A549 (cell line): ENCODE results near the gene NADK2. TPM values are rescaled to one million over a fixed set of nuclear protein-coding genes. Genes with fewer than 3 reads are reported as not detected.

ENCODE experiments used
- ATAC-seq, 2 experiments: fragments of 200-7000 bp in 1 of 2; fragments of >200 bp in 1 of 2; cut with Nextera tagmentation in 1 of 2; cut with Tn5 transposase in 1 of 2; 3 replicates each; pipeline versions ENCODE4 v1.8.0 to v1.9.1; 2018 to 2020; ENCODE audit warnings: mild to moderate bottlenecking in 1 of 2, moderate library complexity in 1 of 2
- CTCF ChIA-PET: fragments of 300-600 bp; sonication (Branson Sonifier 250); formaldehyde crosslinking; extraction: SDS; loops from one replicate; lab custom pipeline; 2021; ENCODE audit warnings: antibody characterized with exemption, inconsistent platforms; lab: Yijun Ruan, JAX
- POLR2A ChIA-PET: fragments of 350-600 bp; formaldehyde crosslinking; extraction: SDS; loops from one replicate; lab custom pipeline; 2021; ENCODE audit warnings: antibody characterized with exemption, inconsistent platforms; lab: Yijun Ruan, JAX
- DNase-seq, 2 experiments: peaks; one replicate each; pipeline versions ENCODE4 v3.0.0 to v3.0.0-alpha.2; 2011 to 2016; ENCODE audit warnings: low read depth in 1 of 2, low spot score in 1 of 2
- FAIRE-seq: peaks from 2 replicates; lab custom pipeline; 2011; peaks lifted over from hg19 to GRCh38; lab: Jason Lieb, UNC
- H3K27ac ChIP-seq, 2 experiments: fragments of >200 bp; sonication (Bioruptor Twin); formaldehyde crosslinking; 3 replicates each; pipeline ENCODE4 v1.5.1; 2016 to 2017
- H3K4me1 ChIP-seq: fragments of >200 bp; sonication (Bioruptor Twin); formaldehyde crosslinking; 3 replicates; pipeline ENCODE4 v1.6.1; 2016
- H3K4me2 ChIP-seq: fragments of >200 bp; sonication (Bioruptor Twin); formaldehyde crosslinking; 3 replicates; pipeline ENCODE4 v1.6.1; 2016
- H3K4me3 ChIP-seq: fragments of >200 bp; sonication (Bioruptor Twin); formaldehyde crosslinking; 3 replicates; pipeline ENCODE4 v1.5.1; 2016
- H3K9me3 ChIP-seq: fragments of >200 bp; sonication (Bioruptor Twin); formaldehyde crosslinking; 3 replicates; pipeline ENCODE4 v1.6.1; 2016
- BCL3 ChIP-seq: fragments of >200 bp; sonication (Bioruptor Twin); formaldehyde crosslinking; IDR thresholded peaks from 3 replicates; pipeline ENCODE4 v1.6.1; 2016
- E2F6 ChIP-seq: IDR thresholded peaks from 2 replicates; pipeline ENCODE4 v1.6.1; 2012; ENCODE audit warnings: low read depth, borderline replicate concordance
- EHMT2 ChIP-seq: fragments of 200-600 bp; sonication (generic); IDR thresholded peaks from 2 replicates; pipeline ENCODE4 v1.6.1; 2016; ENCODE audit warnings: antibody characterized with exemption, low read depth, mild to moderate bottlenecking, moderate library complexity
- ESRRA ChIP-seq: fragments of 150-350 bp; IDR thresholded peaks from 2 replicates; pipeline ENCODE4 v1.6.1; 2014; ENCODE audit warnings: mild to moderate bottlenecking, low read length, borderline replicate concordance
- HOXA7 ChIP-seq: fragments of 250-450 bp; sonication (Bioruptor Pico); IDR thresholded peaks from 2 replicates; pipeline ENCODE4 v1.5.0; 2020; ENCODE audit warnings: mild to moderate bottlenecking, moderate library complexity
- JUN ChIP-seq, 2 experiments: fragments of >200 bp; sonication (Bioruptor Twin); formaldehyde crosslinking; IDR thresholded peaks; 2 replicates in 1 of 2; 3 replicates in 1 of 2; pipeline ENCODE4 v1.6.1; 2016 to 2017
- KDM5A ChIP-seq: fragments of 200-600 bp; sonication (generic); IDR thresholded peaks from 2 replicates; pipeline ENCODE4 v1.6.1; 2016; ENCODE audit warnings: antibody characterized with exemption, mild to moderate bottlenecking
- MAFK ChIP-seq: fragments of 450-650 bp; IDR thresholded peaks from 2 replicates; pipeline ENCODE4 v1.6.1; 2014; ENCODE audit not compliant: partially characterized antibody
- MAZ ChIP-seq: fragments of 150-350 bp; IDR thresholded peaks from 2 replicates; pipeline ENCODE4 v1.6.1; 2014; ENCODE audit warnings: antibody characterized with exemption, low read depth, low read length, borderline replicate concordance
- MYC ChIP-seq: IDR thresholded peaks from 2 replicates; pipeline ENCODE4 v1.6.1; 2012; ENCODE audit warnings: mild to moderate bottlenecking, inconsistent platforms, low read length, improper control_type of control experiment, borderline replicate concordance
- PHF8 ChIP-seq: fragments of 200-600 bp; sonication (generic); IDR thresholded peaks from 2 replicates; pipeline ENCODE4 v1.6.1; 2016; ENCODE audit warnings: low read depth, mild to moderate bottlenecking, antibody characterized with exemption, moderate library complexity, borderline replicate concordance
- POLR2A ChIP-seq: IDR thresholded peaks from 2 replicates; pipeline ENCODE4 v1.6.1; 2012; ENCODE audit warnings: mild to moderate bottlenecking, low read length
- RAD21 ChIP-seq, 2 experiments: fragments of >200 bp in 1 of 2; sonication (Bioruptor Twin) in 1 of 2; formaldehyde crosslinking in 1 of 2; IDR thresholded peaks in 1 of 2; conservative IDR thresholded peaks in 1 of 2; 2 replicates in 1 of 2; 3 replicates in 1 of 2; pipeline ENCODE4 v1.6.1; 2012 to 2018; ENCODE audit warnings: inconsistent platforms in 1 of 2
- RARB ChIP-seq: fragments of 250-450 bp; sonication (Bioruptor Pico); IDR thresholded peaks from 2 replicates; pipeline ENCODE4 v1.8.0; 2021; ENCODE audit warnings: mild to moderate bottlenecking, moderate library complexity
- RNF2 ChIP-seq: fragments of 200-600 bp; sonication (generic); IDR thresholded peaks from 2 replicates; pipeline ENCODE4 v1.6.1; 2016; ENCODE audit warnings: low read depth, mild to moderate bottlenecking, antibody characterized with exemption, moderate library complexity, borderline replicate concordance
- SMC3 ChIP-seq: fragments of >200 bp; sonication (Bioruptor Twin); formaldehyde crosslinking; IDR thresholded peaks from 3 replicates; pipeline ENCODE4 v1.6.1; 2018; ENCODE audit warnings: inconsistent platforms
- WGBS: methylation state at CpG from one replicate; pipeline ENCODE4 v1.1.6; 2017; ENCODE audit errors: missing lambda C conversion rate; 5-methylcytosine and 5-hydroxymethylcytosine counted together
- polyA plus RNA-seq, 4 experiments: library from polyadenylated mRNA; depleted of rRNA in 3 of 4; stranded (reverse); fragments of >200 nt; fragmentation: RNase III in 1 of 4; extraction: RNeasy Plus Mini Kit Qiagen cat#74134 plus additional on column Dnase treatment in 1 of 4; gene quantifications; 2 replicates in 3 of 4; 3 replicates in 1 of 4; pipeline ENCODE4 v1.2.3, GENCODE V29; 2011 to 2017
- TF ChIP-seq, protein P1 (sequence below): fragments of 200-600 bp; sonication (generic); IDR thresholded peaks from 2 replicates; pipeline ENCODE4 v1.6.1; 2016; ENCODE audit warnings: antibody characterized with exemption, mild to moderate bottlenecking, moderate library complexity
- TF ChIP-seq, protein P2 (sequence below): fragments of >200 bp; sonication (Bioruptor Twin); formaldehyde crosslinking; IDR thresholded peaks from 3 replicates; pipeline ENCODE4 v1.5.1; 2016

The NADK2 gene
- polyA plus RNA-seq, 2 of the 4 experiments (the other 2 are of a cell fraction): 12.6 to 21.9 TPM

DNA sequence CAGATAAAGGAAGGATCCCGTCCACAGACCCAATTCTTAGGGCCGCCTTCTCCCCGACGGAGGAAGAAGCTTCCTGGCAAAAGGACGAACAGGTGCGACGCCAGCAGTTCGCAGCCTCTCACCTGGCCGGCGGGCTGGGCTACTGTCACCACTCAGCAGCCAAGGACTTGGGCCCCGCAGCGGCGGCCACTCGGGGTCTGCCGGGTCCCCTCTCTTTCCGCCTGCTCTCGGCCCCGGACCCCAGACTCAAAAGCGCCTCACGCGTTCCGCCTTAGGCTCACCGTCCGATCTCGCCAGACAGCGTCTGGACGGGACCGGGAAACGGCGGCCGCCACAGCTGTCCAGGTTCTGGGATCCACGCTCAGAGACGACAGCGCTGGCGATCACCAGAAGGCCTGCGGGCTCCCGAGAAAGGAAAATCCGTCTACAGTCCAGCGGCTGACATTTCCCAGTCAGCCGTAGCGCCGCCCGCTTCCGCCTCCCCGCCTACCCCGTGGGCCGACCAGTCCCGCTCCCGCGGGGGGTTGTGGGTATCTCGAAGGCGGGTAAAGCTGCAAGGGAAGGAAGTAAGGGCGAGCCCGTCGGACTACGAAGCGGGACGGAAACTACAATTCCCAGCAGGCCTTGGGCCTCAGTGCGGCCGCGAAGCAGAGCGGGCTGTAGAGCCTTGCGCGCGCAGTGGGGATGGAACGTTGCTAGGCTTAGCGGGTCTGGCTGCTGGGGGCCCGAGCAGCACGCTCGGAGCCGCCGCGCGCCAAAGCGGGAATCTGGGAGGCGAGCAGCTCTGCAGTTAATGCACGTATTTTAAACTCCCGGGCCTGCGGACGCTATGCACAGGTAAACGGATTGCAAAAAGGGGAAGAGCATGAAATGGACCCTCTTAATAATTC, 90.0 kb downstream of the NADK2 start, which contains the start of the genes LMBRD2 and SKP2:
Gene LMBRD2 (minus strand): TSS at position 454 of the 890 bp plus-strand sequence. CDS start 8,538 bp downstream, outside the sequence.
Gene SKP2 (plus strand): TSS at position 678 of the 890 bp plus-strand sequence. CDS start 152 bp downstream, at position 830.
- peak within 1 kb of the TSS; percentile 81 for H3K4me2 ChIP-seq
- DNase-seq (peak; percentile 95), ATAC-seq (peak; percentile 98 to 99), FAIRE-seq (peak; percentile 49)
- POLR2A ChIA-PET: interaction anchor here (0.5 to 2.0 kb wide), 3 partner anchors 41 to 92 kb away, joined by 3 to 19 read pairs (median 6); partner anchors contain the start of gene NADK2
- peak within 1 kb of the TSS; percentile 79 to 89 for H3K27ac ChIP-seq
- H3K4me1 ChIP-seq: peaks cover 7% of the 10 kb centered on the region; the same call in 1 of the 3 replicates
- peak within 1 kb of the TSS; percentile 78 for H3K4me3 ChIP-seq
- TF ChIP-seq SMC3 (no peak), MAZ (no peak), MYC (0 out of 2 replicates have a peak, but pooled peaks have one; percentile 13), RAD21 (conservative IDR thresholded peaks at IDR 0.05 in 1 of 2, IDR thresholded peaks at IDR 0.05 in 1 of 2) (no peak), BCL3 (peak; percentile 25; the same call in 1 of the 3 replicates), MAFK (no peak), JUN (IDR thresholded peaks at IDR 0.05) (peak; percentile 47 to 66; a peak in 1 of 5 replicates), RARB (no peak), E2F6 (peak; percentile 70), PHF8 (peak; percentile 59), POLR2A (peak; percentile 82), RNF2 (no peak), HOXA7 (CRISPR knock-in tag) (no peak), EHMT2 (no peak), ESRRA (no peak), KDM5A (peak; percentile 46; the same call in 1 of the 2 replicates)
- TF ChIP-seq, protein P1, sequence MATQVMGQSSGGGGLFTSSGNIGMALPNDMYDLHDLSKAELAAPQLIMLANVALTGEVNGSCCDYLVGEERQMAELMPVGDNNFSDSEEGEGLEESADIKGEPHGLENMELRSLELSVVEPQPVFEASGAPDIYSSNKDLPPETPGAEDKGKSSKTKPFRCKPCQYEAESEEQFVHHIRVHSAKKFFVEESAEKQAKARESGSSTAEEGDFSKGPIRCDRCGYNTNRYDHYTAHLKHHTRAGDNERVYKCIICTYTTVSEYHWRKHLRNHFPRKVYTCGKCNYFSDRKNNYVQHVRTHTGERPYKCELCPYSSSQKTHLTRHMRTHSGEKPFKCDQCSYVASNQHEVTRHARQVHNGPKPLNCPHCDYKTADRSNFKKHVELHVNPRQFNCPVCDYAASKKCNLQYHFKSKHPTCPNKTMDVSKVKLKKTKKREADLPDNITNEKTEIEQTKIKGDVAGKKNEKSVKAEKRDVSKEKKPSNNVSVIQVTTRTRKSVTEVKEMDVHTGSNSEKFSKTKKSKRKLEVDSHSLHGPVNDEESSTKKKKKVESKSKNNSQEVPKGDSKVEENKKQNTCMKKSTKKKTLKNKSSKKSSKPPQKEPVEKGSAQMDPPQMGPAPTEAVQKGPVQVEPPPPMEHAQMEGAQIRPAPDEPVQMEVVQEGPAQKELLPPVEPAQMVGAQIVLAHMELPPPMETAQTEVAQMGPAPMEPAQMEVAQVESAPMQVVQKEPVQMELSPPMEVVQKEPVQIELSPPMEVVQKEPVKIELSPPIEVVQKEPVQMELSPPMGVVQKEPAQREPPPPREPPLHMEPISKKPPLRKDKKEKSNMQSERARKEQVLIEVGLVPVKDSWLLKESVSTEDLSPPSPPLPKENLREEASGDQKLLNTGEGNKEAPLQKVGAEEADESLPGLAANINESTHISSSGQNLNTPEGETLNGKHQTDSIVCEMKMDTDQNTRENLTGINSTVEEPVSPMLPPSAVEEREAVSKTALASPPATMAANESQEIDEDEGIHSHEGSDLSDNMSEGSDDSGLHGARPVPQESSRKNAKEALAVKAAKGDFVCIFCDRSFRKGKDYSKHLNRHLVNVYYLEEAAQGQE: no peak
- TF ChIP-seq, protein P2, sequence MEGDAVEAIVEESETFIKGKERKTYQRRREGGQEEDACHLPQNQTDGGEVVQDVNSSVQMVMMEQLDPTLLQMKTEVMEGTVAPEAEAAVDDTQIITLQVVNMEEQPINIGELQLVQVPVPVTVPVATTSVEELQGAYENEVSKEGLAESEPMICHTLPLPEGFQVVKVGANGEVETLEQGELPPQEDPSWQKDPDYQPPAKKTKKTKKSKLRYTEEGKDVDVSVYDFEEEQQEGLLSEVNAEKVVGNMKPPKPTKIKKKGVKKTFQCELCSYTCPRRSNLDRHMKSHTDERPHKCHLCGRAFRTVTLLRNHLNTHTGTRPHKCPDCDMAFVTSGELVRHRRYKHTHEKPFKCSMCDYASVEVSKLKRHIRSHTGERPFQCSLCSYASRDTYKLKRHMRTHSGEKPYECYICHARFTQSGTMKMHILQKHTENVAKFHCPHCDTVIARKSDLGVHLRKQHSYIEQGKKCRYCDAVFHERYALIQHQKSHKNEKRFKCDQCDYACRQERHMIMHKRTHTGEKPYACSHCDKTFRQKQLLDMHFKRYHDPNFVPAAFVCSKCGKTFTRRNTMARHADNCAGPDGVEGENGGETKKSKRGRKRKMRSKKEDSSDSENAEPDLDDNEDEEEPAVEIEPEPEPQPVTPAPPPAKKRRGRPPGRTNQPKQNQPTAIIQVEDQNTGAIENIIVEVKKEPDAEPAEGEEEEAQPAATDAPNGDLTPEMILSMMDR: no peak
- H3K9me3 ChIP-seq: no peaks in the 10 kb centered on the region
- WGBS: 2% methylated on average over 58 of the region's 81 CpGs
- CTCF ChIA-PET: interaction anchor here (0.5 to 2.9 kb wide), 5 partner anchors 14 to 722 kb away, joined by 3 to 10 read pairs (median 4); partner anchors contain the start of genes NADK2 and RANBP3L
